ENCODE results near the gene MBP. TPM values are rescaled to one million over a fixed set of nuclear protein-coding genes. Genes with fewer than 3 reads are reported as not detected.

Gene MBP
- total RNA-seq, 2 experiments from 2014 or later = 13.5 to 28.9 TPM

DNA sequence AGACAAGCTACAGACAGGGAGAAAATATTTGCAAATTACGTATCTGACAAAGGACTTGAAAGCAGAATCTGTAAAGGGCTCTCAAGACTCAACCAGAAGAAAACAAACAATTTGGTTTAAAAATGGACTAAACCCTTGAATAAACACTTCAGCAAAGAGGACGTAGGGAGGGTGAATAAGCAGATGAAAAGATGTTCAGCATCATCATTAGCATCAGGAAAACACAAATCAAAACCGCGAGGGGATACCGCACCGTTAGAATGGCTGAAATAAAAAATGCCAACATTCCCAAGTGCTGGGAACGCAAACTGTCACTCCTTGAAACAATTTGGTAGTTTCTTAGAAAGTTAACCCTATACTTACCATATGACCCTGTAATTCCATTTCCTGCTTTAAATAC lies 136.7 kb downstream of the MBP start:
- H3K4me3 ChIP-seq (ENCODE audit: low read depth, low read length, poor library complexity, severe bottlenecking) = no peak overlapping the region
- intact Hi-C loops (cut with micrococcal nuclease; ENCODE audit: unreplicated experiment) = no loop called here
- H3K9me3 ChIP-seq (ENCODE audit: low read length) = no peaks in the 10 kb centered on the region
- no TSS peak for BruUV-seq (replicated peaks)
- H4K20me1 ChIP-seq (ENCODE audit: insufficient read depth, low read length) = no peaks in the 10 kb centered on the region
- no peak overlapping the region for H3K27ac ChIP-seq (ENCODE audit: low read depth, low read length, poor library complexity, severe bottlenecking)
- peaks cover 10% of the 10 kb centered on the region for H3K4me1 ChIP-seq (ENCODE audit: insufficient read depth, low read length, poor library complexity, severe bottlenecking)
- ChIA-PET CTCF (ENCODE audit: unreplicated experiment) (no interaction called here), POLR2A (no interaction called here)
- H2AFZ ChIP-seq (ENCODE audit: low read length) = no peak overlapping the region
- no peaks in the 10 kb centered on the region for H3K36me3 ChIP-seq (ENCODE audit: insufficient read depth, low read length)
- H3K79me2 ChIP-seq (ENCODE audit: insufficient read depth, low read depth, low read length) = no peaks in the 10 kb centered on the region
- TF ChIP-seq, protein P1, sequence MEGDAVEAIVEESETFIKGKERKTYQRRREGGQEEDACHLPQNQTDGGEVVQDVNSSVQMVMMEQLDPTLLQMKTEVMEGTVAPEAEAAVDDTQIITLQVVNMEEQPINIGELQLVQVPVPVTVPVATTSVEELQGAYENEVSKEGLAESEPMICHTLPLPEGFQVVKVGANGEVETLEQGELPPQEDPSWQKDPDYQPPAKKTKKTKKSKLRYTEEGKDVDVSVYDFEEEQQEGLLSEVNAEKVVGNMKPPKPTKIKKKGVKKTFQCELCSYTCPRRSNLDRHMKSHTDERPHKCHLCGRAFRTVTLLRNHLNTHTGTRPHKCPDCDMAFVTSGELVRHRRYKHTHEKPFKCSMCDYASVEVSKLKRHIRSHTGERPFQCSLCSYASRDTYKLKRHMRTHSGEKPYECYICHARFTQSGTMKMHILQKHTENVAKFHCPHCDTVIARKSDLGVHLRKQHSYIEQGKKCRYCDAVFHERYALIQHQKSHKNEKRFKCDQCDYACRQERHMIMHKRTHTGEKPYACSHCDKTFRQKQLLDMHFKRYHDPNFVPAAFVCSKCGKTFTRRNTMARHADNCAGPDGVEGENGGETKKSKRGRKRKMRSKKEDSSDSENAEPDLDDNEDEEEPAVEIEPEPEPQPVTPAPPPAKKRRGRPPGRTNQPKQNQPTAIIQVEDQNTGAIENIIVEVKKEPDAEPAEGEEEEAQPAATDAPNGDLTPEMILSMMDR (conservative IDR thresholded peaks at IDR 0.05; ENCODE audit: low read length) = no peak
- no peak for TF ChIP-seq EZH2phosphoT487 (IDR thresholded peaks at IDR 0.05; ENCODE audit: borderline replicate concordance, low read depth, low read length)
- DNase-seq (ENCODE audit: low spot score) = no peak
- H3K9me2 ChIP-seq (ENCODE audit: insufficient read depth, low read length) = no peaks in the 10 kb centered on the region
- H3K4me2 ChIP-seq (ENCODE audit: low read length) = no peak overlapping the region

DNA sequence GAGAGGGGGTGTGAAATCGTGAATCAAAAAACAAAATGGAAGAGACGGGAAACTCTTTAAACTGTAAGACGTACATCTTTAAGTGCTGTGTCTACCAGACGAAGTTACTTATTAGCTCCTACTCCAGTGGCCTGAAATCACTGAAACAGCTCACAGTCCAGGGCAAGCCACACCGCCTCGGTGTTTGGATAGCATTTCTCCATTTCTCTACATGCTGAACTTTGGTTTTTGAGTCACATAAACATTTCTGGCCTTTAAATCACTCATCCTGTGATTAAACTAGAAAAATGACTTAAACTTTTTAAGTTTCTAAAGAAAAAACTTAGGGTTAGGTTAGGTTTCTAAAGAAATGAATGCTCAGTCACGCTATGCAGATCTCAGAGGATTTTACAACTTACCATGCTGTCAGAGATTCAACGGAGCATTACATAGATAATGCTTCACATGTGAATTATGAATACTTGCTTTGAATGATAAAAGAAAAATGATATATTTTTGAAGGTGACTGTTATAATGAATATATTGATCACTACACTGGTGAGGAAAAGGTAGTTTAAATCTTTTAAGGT lies 138.4 kb downstream of the MBP start:
- Histone ChIP-seq H3K9me2 (ENCODE audit: insufficient read depth, low read length) (no peaks in the 10 kb centered on the region), H3K4me1 (ENCODE audit: insufficient read depth, low read length, poor library complexity, severe bottlenecking) (peaks cover 9% of the 10 kb centered on the region), H3K79me2 (ENCODE audit: insufficient read depth, low read depth, low read length) (no peaks in the 10 kb centered on the region), H2AFZ (ENCODE audit: low read length) (no peak overlapping the region), H3K4me3 (ENCODE audit: low read depth, low read length, poor library complexity, severe bottlenecking) (no peak overlapping the region), H4K20me1 (ENCODE audit: insufficient read depth, low read length) (no peaks in the 10 kb centered on the region), H3K4me2 (ENCODE audit: low read length) (no peak overlapping the region), H3K9me3 (ENCODE audit: low read length) (no peaks in the 10 kb centered on the region), H3K27ac (ENCODE audit: low read depth, low read length, poor library complexity, severe bottlenecking) (no peak overlapping the region), H3K36me3 (ENCODE audit: insufficient read depth, low read length) (no peaks in the 10 kb centered on the region)
- intact Hi-C loops (cut with micrococcal nuclease; ENCODE audit: unreplicated experiment) = no loop called here
- BruUV-seq (replicated peaks) = no TSS peak
- TF ChIP-seq EZH2phosphoT487 (IDR thresholded peaks at IDR 0.05; ENCODE audit: borderline replicate concordance, low read depth, low read length) = no peak
- TF ChIP-seq, protein P1 (conservative IDR thresholded peaks at IDR 0.05; ENCODE audit: low read length) = no peak
- CTCF ChIA-PET (ENCODE audit: unreplicated experiment) = no interaction called here
- no peak for DNase-seq (ENCODE audit: low spot score)
- POLR2A ChIA-PET = no interaction called here

DNA sequence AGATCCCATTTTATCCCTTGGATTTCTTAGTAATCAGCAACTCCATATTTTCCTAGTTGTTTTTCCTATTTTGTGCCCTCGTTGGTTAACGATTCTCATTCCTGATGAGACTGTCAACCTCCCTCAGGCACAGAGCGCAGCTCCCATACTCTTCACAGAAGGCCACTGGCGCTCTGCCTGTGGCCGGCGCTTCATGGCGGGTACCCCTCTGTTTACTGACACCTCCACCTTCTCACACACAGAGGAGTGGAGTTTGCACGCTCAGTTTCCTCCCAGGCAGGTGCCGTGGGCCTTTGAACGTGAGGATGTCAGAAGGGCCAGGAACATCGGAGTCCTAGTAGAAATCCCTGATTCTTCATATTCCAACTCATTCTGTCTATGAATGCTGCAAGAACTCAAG lies 139.0 kb downstream of the MBP start:
- Histone ChIP-seq H3K4me2 (ENCODE audit: low read length) (no peak overlapping the region), H3K4me3 (ENCODE audit: low read depth, low read length, poor library complexity, severe bottlenecking) (no peak overlapping the region), H3K27ac (ENCODE audit: low read depth, low read length, poor library complexity, severe bottlenecking) (no peak overlapping the region), H3K36me3 (ENCODE audit: insufficient read depth, low read length) (no peaks in the 10 kb centered on the region), H3K9me3 (ENCODE audit: low read length) (no peaks in the 10 kb centered on the region), H4K20me1 (ENCODE audit: insufficient read depth, low read length) (no peaks in the 10 kb centered on the region), H2AFZ (ENCODE audit: low read length) (no peak overlapping the region), H3K79me2 (ENCODE audit: insufficient read depth, low read depth, low read length) (no peaks in the 10 kb centered on the region), H3K4me1 (ENCODE audit: insufficient read depth, low read length, poor library complexity, severe bottlenecking) (peaks cover 9% of the 10 kb centered on the region), H3K9me2 (ENCODE audit: insufficient read depth, low read length) (no peaks in the 10 kb centered on the region)
- no TSS peak for BruUV-seq (replicated peaks)
- intact Hi-C loops (cut with micrococcal nuclease; ENCODE audit: unreplicated experiment) = no loop called here
- TF ChIP-seq EZH2phosphoT487 (IDR thresholded peaks at IDR 0.05; ENCODE audit: borderline replicate concordance, low read depth, low read length) = no peak
- TF ChIP-seq, protein P1 (conservative IDR thresholded peaks at IDR 0.05; ENCODE audit: low read length) = no peak
- no peak for DNase-seq (ENCODE audit: low spot score)
- POLR2A ChIA-PET = no interaction called here
- CTCF ChIA-PET (ENCODE audit: unreplicated experiment) = no interaction called here

All from OCI-LY7 (cell line).